ENCODE results near the gene PALLD. TPM values are rescaled to one million over a fixed set of nuclear protein-coding genes. Genes with fewer than 3 reads are reported as not detected.
"Not testable (repeated sequence)": the region's sequence is repeated elsewhere in the genome, so short reads cannot be mapped to it uniquely, and the experiment has no call there.

The PALLD gene
- total RNA-seq (ENCODE audit: low replicate concordance): 38.3 and 93.5 TPM in 2 replicates
- long read RNA-seq, partial matches to known transcripts: 15 of 40 reads
- long read RNA-seq, other reads (novel, unspliced or antisense): 24 of 40 reads

GRCh38 chr4:168496834-168497233, at the start of gene PALLD:
Gene PALLD (plus strand): TSS chr4:168497052.
- H3K9me3 Mint-ChIP-seq: peaks cover 5% of the 10 kb centered on the region
- TF ChIP-seq CTCF (conservative IDR thresholded peaks at IDR 0.05): no peak
- H3K4me1 Mint-ChIP-seq (ENCODE audit: unreplicated experiment): peaks cover 16% of the 10 kb centered on the region
- H3K36me3 Mint-ChIP-seq: peaks cover 3% of the 10 kb centered on the region
- no peak within 1 kb of the TSS for H3K27ac Mint-ChIP-seq
- DNase-seq (ENCODE audit: extremely low spot score, unreplicated experiment): no peak
- no peaks in the 10 kb centered on the region for H3K27me3 Mint-ChIP-seq
- peak within 1 kb of the TSS; percentile 27 for H3K4me3 Mint-ChIP-seq

- H3K27me3 Mint-ChIP-seq; DNase-seq (ENCODE audit: extremely low spot score, unreplicated experiment); H3K4me3 Mint-ChIP-seq; H3K4me1 Mint-ChIP-seq (ENCODE audit: unreplicated experiment); H3K27ac Mint-ChIP-seq: not testable (repeated sequence)
- Mint-ChIP-seq H3K36me3 (peaks cover 10% of the 10 kb centered on the region), H3K9me3 (peaks cover 11% of the 10 kb centered on the region)
Observed at GRCh38 chr4:168449063-168449462, 47.8 kb upstream of the PALLD start.

- no peak for TF ChIP-seq CTCF (conservative IDR thresholded peaks at IDR 0.05)
- H3K9me3 Mint-ChIP-seq: peaks cover 11% of the 10 kb centered on the region
- no peaks in the 10 kb centered on the region for H3K27me3 Mint-ChIP-seq
- H3K4me3 Mint-ChIP-seq: no peak overlapping the region
- H3K4me1 Mint-ChIP-seq (ENCODE audit: unreplicated experiment): no peaks in the 10 kb centered on the region
- no peak overlapping the region for H3K27ac Mint-ChIP-seq
- no peak for DNase-seq (ENCODE audit: extremely low spot score, unreplicated experiment)
- peaks cover 10% of the 10 kb centered on the region for H3K36me3 Mint-ChIP-seq
Observed at GRCh38 chr4:168449719-168450452, 47.0 kb upstream of the PALLD start.

- no peak for DNase-seq (ENCODE audit: extremely low spot score, unreplicated experiment)
- H3K27me3 Mint-ChIP-seq: no peaks in the 10 kb centered on the region
- H3K27ac Mint-ChIP-seq: no peak overlapping the region
- no peak for TF ChIP-seq CTCF (conservative IDR thresholded peaks at IDR 0.05)
- H3K9me3 Mint-ChIP-seq: peaks cover 11% of the 10 kb centered on the region
- H3K36me3 Mint-ChIP-seq: peaks cover 10% of the 10 kb centered on the region
- H3K4me1 Mint-ChIP-seq (ENCODE audit: unreplicated experiment): no peaks in the 10 kb centered on the region
- H3K4me3 Mint-ChIP-seq: no peak overlapping the region
Observed at GRCh38 chr4:168451331-168451730, 45.5 kb upstream of the PALLD start.

- H3K27ac Mint-ChIP-seq: no peak overlapping the region
- no peaks in the 10 kb centered on the region for H3K27me3 Mint-ChIP-seq
- DNase-seq (ENCODE audit: extremely low spot score, unreplicated experiment): no peak
- no peaks in the 10 kb centered on the region for H3K4me1 Mint-ChIP-seq (ENCODE audit: unreplicated experiment)
- H3K36me3 Mint-ChIP-seq: peaks cover 10% of the 10 kb centered on the region
- no peak overlapping the region for H3K4me3 Mint-ChIP-seq
- H3K9me3 Mint-ChIP-seq: peaks cover 11% of the 10 kb centered on the region
- TF ChIP-seq CTCF (conservative IDR thresholded peaks at IDR 0.05): no peak
Observed at GRCh38 chr4:168451744-168452390, 45.0 kb upstream of the PALLD start.

GRCh38 chr4:168453146-168453545, 43.7 kb upstream of the PALLD start:
- no peak overlapping the region for H3K27ac Mint-ChIP-seq
- H3K4me1 Mint-ChIP-seq (ENCODE audit: unreplicated experiment): no peaks in the 10 kb centered on the region
- peaks cover 11% of the 10 kb centered on the region for H3K9me3 Mint-ChIP-seq

GRCh38 chr4:168458256-168458655, 38.6 kb upstream of the PALLD start:
- not testable (repeated sequence) for H3K27me3 Mint-ChIP-seq; H3K4me3 Mint-ChIP-seq; H3K9me3 Mint-ChIP-seq; H3K27ac Mint-ChIP-seq; H3K36me3 Mint-ChIP-seq; DNase-seq (ENCODE audit: extremely low spot score, unreplicated experiment); H3K4me1 Mint-ChIP-seq (ENCODE audit: unreplicated experiment)

More at GRCh38 chr4:168453146-168453545, 43.7 kb upstream of the PALLD start:
- Mint-ChIP-seq H3K27me3 (no peaks in the 10 kb centered on the region), H3K4me3 (no peak overlapping the region), H3K36me3 (peaks cover 10% of the 10 kb centered on the region)
- TF ChIP-seq CTCF (conservative IDR thresholded peaks at IDR 0.05): no peak
- DNase-seq (ENCODE audit: extremely low spot score, unreplicated experiment): no peak

Measured in type B pancreatic cell (in vitro differentiated cells).